ENCODE results near the gene SMURF2.

DNA sequence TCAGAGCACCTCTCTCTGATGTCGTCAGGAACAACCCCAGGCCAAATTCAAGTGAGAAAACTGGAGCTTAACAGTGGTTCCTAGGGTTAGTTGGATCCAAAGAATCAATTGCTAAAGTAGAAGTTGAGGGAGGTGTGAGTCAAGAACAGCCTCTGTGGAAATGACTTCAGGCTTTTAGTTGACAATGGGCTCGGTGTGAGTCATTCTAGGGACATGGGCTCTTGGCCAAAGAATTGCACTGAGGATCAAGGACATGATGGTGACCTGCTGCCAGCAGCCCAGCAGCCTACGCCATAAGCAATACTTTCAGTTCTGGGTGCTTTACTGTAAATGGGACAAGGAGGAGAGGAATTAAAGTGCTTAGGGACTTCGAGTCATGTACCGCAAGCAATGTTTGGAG is 32.1 kb upstream of the SMURF2 start:
- TF ChIP-seq CTCF (conservative IDR thresholded peaks at IDR 0.05; ENCODE audit: low read depth, low read length) (no peak), EZH2 (IDR thresholded peaks at IDR 0.05; ENCODE audit: low read length, unreplicated experiment) (no peak)
